Measurements from ENCODE around the gene NRM. TPM values are rescaled to one million over a fixed set of nuclear protein-coding genes. Genes with fewer than 3 reads are reported as not detected.
A peak's percentile ranks its signal among the peaks of the same experiment; 100 is the strongest.

Gene NRM
- total and polyA plus RNA-seq, 9 donors: 3.4 to 23.2 (median 15.3) TPM

DNA sequence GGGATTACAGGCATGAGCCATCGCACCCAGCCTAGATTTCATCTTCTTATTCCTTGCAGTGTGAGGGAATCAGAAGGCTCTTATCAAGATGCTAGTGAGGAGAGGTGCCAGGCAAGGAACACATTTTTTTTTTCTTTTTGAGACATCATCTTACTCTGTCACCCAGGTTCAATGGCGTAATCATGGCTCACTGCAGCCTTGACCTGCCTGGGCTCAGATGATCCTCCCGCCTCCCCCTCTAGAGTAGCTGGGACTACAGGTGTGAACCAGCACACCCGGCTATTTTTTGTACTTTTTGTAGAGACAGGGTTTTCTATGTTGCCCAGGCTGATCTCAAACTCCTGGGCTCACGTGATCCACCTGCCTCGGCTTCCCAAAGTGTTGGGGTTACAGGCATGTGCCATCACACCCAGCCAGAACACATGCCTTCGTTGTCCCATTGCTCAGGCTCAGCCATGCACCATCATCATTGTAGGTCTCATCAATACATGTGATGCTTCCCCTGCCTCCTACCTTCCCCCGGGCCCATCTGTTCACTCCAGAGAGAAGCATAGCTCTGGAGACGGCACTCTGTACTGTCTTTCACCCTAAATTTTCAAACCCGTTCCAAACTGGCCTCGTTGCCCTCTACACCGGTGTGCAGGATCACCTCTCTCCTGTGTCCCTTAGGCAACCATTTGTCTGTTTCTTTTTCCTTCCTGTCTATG lies 41.6 kb upstream of the NRM start:
- Histone ChIP-seq H3K9me3 (no peaks in the 10 kb centered on the region), H3K27ac (no peak overlapping the region), H3K27me3 (no peaks in the 10 kb centered on the region), H3K4me3 (no peak overlapping the region), H3K36me3 (no peaks in the 10 kb centered on the region), H3K4me1 (ENCODE audit: insufficient read depth) (no peaks in the 10 kb centered on the region)
- no peak for DNase-seq
- intact Hi-C loops (cut with DNase I): loop anchor here in 3 of 4 donors (10.0 kb wide), 2 partner anchors 142 to 188 kb away; no protein-coding TSS in a partner anchor
- 86 to 90% (median 87%) methylated on average over 12 of the region's 12 CpGs for WGBS, 3 donors
- TF ChIP-seq EP300 (IDR thresholded peaks at IDR 0.05) (no peak), POLR2A (IDR thresholded peaks at IDR 0.05) (no peak), CTCF (IDR thresholded peaks at IDR 0.05) (no peak)

DNA sequence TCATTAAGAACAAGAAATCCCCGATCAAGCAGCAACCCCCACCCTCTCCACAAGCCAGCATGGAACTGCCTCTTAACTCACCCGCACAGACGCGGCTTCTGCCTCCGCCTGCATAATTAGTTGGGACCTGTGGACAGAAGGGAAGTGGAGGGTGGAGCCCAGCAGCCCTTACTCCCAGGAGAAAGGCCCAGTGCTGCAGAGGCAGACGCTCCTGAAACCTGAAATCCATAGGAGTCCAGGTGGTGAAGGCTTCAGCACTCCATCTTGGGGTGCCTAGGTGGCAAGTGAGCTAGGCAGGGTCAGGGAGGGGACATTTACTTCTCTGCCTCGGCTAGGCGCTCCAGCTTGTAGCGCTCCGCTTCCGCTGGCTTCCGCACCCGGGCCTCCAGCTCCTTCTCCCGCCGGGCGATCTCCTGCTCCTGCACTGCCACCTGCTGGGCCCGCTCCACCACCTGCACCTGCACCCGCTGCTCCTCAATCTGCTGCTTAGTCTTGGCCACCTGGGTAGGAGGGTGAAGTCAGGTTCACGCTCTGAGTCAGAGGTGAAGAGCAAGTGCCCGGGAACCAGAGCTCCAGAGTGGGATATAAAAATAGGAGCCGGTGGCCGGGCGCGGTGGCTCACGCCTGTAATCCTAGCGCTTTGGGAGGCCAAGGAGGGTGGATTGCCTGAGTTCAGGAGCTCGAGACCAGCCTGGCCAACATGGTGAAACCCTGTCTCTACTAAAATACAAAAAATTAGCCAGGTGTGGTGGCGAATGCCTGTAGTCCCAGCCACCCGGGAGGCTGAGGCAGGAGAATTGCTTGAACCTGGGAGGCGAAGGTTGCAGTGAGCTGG lies 40.0 kb upstream of the NRM start:
- no peak overlapping the region for H3K27ac ChIP-seq
- no peaks in the 10 kb centered on the region for H3K27me3 ChIP-seq
- TF ChIP-seq POLR2A (IDR thresholded peaks at IDR 0.05): no peak
- peak in 2 of 3 donors; percentile 17 to 35 for TF ChIP-seq CTCF (IDR thresholded peaks at IDR 0.05)
- H3K4me1 ChIP-seq (ENCODE audit: insufficient read depth): no peaks in the 10 kb centered on the region
- no peaks in the 10 kb centered on the region for H3K36me3 ChIP-seq
- WGBS, 3 donors: 56 to 61% (median 58%) methylated on average over 30 of the region's 30 CpGs
- H3K9me3 ChIP-seq: no peaks in the 10 kb centered on the region
- DNase-seq: peak in 4 of 5 donors; percentile 60 to 72 (median 64)
- H3K4me3 ChIP-seq: no peak overlapping the region
- intact Hi-C loops (cut with DNase I): loop anchor here in 3 of 4 donors (10.0 kb wide), 2 partner anchors 144 to 186 kb away; no protein-coding TSS in a partner anchor

- Histone ChIP-seq H3K9me3 (no peaks in the 10 kb centered on the region), H3K27me3 (no peaks in the 10 kb centered on the region), H3K27ac (no peak overlapping the region), H3K4me3 (no peak overlapping the region), H3K4me1 (ENCODE audit: insufficient read depth) (no peaks in the 10 kb centered on the region), H3K36me3 (no peaks in the 10 kb centered on the region)
- TF ChIP-seq CTCF (IDR thresholded peaks at IDR 0.05) (no peak), POLR2A (IDR thresholded peaks at IDR 0.05) (no peak), EP300 (IDR thresholded peaks at IDR 0.05) (no peak)
- intact Hi-C loops (cut with DNase I): no loop called here
- 36 to 38% (median 37%) methylated on average over 7 of the region's 7 CpGs for WGBS, 3 donors
- DNase-seq: no peak
Observed at GRCh38 chr6:30727920-30728553, 37.3 kb upstream of the NRM start.
